WTC11 (cell line): ENCODE results near the gene MYH9. TPM values are rescaled to one million over a fixed set of nuclear protein-coding genes. Genes with fewer than 3 reads are reported as not detected.

ENCODE experiments used
- ATAC-seq: fragments of 200-7000 bp; cut with Tn5 transposase; 2 replicates; pipeline ENCODE4 v1.10.0; 2021; ENCODE audit warnings: mild to moderate bottlenecking, moderate library complexity
- CTCF ChIA-PET: fragments of 300-600 bp; sonication (Branson Sonifier 250); formaldehyde crosslinking; loops from one replicate; lab custom pipeline; 2021; ENCODE audit warnings: antibody characterized with exemption; lab: Charles Lee
- POLR2A ChIA-PET: fragments of 350-600 bp; sonication (Branson Sonifier 250); formaldehyde crosslinking; loops from one replicate; lab custom pipeline; 2021; ENCODE audit warnings: antibody characterized with exemption; lab: Charles Lee
- DNase-seq: peaks from one replicate; pipeline ENCODE4 v3.0.0; 2021; ENCODE audit warnings: low spot score
- H3K27ac Mint-ChIP-seq: 2 replicates; pipeline ENCODE4 v1.8.0; 2021; ENCODE audit warnings: mixed read lengths
- H3K27me3 Mint-ChIP-seq: 2 replicates; pipeline ENCODE4 v1.8.0; 2021; ENCODE audit warnings: low read depth, mild to moderate bottlenecking, moderate library complexity, mixed read lengths
- H3K36me3 Mint-ChIP-seq: 2 replicates; pipeline ENCODE4 v1.8.0; 2021; ENCODE audit warnings: mixed read lengths
- H3K4me1 Mint-ChIP-seq: 2 replicates; pipeline ENCODE4 v1.8.0; 2022; ENCODE audit warnings: mixed read lengths
- H3K4me3 Mint-ChIP-seq: 2 replicates; pipeline ENCODE4 v1.8.0; 2021; ENCODE audit warnings: mild to moderate bottlenecking, moderate library complexity, mixed read lengths
- H3K9me3 Mint-ChIP-seq: 2 replicates; pipeline ENCODE4 v1.8.0; 2021; ENCODE audit warnings: mixed read lengths
- ETV6 ChIP-seq: sonication (generic); formaldehyde crosslinking; IDR thresholded peaks from 2 replicates; pipeline ENCODE4 v1.8.1; 2022; ENCODE audit warnings: mild to moderate bottlenecking, missing genetic modification reagents
- HMGA2 ChIP-seq: fragments of 250-450 bp; sonication (Bioruptor Pico); IDR thresholded peaks from 2 replicates; pipeline ENCODE4 v1.4.0; 2021; ENCODE audit warnings: mild to moderate bottlenecking, moderate library complexity
- NFATC4 ChIP-seq: fragments of 250-450 bp; sonication (Bioruptor Pico); IDR thresholded peaks from 2 replicates; pipeline ENCODE4 v1.9.0; 2021; ENCODE audit warnings: mild to moderate bottlenecking
- NR1H2 ChIP-seq: sonication (generic); formaldehyde crosslinking; IDR thresholded peaks from 2 replicates; pipeline ENCODE4 v1.9.0; 2021; ENCODE audit warnings: mild to moderate bottlenecking, moderate library complexity, missing genetic modification reagents
- NR3C1 ChIP-seq: sonication (generic); formaldehyde crosslinking; conservative IDR thresholded peaks from 2 replicates; pipeline ENCODE4 v1.8.1; 2023; ENCODE audit warnings: low read depth, mild to moderate bottlenecking, missing genetic modification reagents
- PRRX2 ChIP-seq: fragments of 250-450 bp; sonication (Bioruptor Pico); IDR thresholded peaks from 2 replicates; pipeline ENCODE4 v1.8.0; 2021; ENCODE audit warnings: mild to moderate bottlenecking
- RELA ChIP-seq: sonication (generic); formaldehyde crosslinking; IDR thresholded peaks from 2 replicates; pipeline ENCODE4 v1.8.1; 2022; ENCODE audit warnings: missing genetic modification reagents, mild to moderate bottlenecking, borderline replicate concordance
- SMAD3 ChIP-seq: sonication (generic); formaldehyde crosslinking; IDR thresholded peaks from 2 replicates; pipeline ENCODE4 v1.8.0; 2022; ENCODE audit warnings: missing genetic modification reagents, mild to moderate bottlenecking, borderline replicate concordance
- TEAD1 ChIP-seq: sonication (generic); formaldehyde crosslinking; IDR thresholded peaks from 2 replicates; pipeline ENCODE4 v1.8.0; 2022; ENCODE audit warnings: mild to moderate bottlenecking, missing genetic modification reagents
- TP53 ChIP-seq: sonication (generic); formaldehyde crosslinking; IDR thresholded peaks from 2 replicates; pipeline ENCODE4 v1.8.1; 2023; ENCODE audit warnings: mild to moderate bottlenecking, missing genetic modification reagents
- ZBTB21 ChIP-seq: sonication (generic); formaldehyde crosslinking; IDR thresholded peaks from 2 replicates; pipeline ENCODE4 v1.8.1; 2023; ENCODE audit warnings: mild to moderate bottlenecking, missing genetic modification reagents, borderline replicate concordance
- ZNF138 ChIP-seq: sonication (generic); formaldehyde crosslinking; conservative IDR thresholded peaks from 2 replicates; pipeline ENCODE4 v1.8.1; 2022; ENCODE audit warnings: mild to moderate bottlenecking, moderate library complexity, missing genetic modification reagents
- ZNF396 ChIP-seq: fragments of 250-450 bp; sonication (Bioruptor Pico); IDR thresholded peaks from 2 replicates; pipeline ENCODE4 v1.8.0; 2021; ENCODE audit warnings: mild to moderate bottlenecking, moderate library complexity, borderline replicate concordance
- ZNF423 ChIP-seq: fragments of 250-450 bp; sonication (Bioruptor Pico); IDR thresholded peaks from 2 replicates; pipeline ENCODE4 v2.1.2; 2022; ENCODE audit warnings: mild to moderate bottlenecking, moderate library complexity
- total RNA-seq: library from RNA; stranded (reverse); gene quantifications from 3 replicates; pipeline ENCODE4 v1.2.3, GENCODE V29; 2021
- TF ChIP-seq, protein P1 (sequence below): sonication (generic); formaldehyde crosslinking; conservative IDR thresholded peaks from 2 replicates; pipeline ENCODE4 v1.8.1; 2023; ENCODE audit warnings: mild to moderate bottlenecking, low read depth, missing genetic modification reagents, moderate library complexity
- TF ChIP-seq, protein P2 (sequence below): sonication (generic); formaldehyde crosslinking; IDR thresholded peaks from 2 replicates; pipeline ENCODE4 v1.8.0; 2023; ENCODE audit warnings: missing genetic modification reagents
- TF ChIP-seq, protein P3 (sequence below): sonication (generic); formaldehyde crosslinking; IDR thresholded peaks from 2 replicates; pipeline ENCODE4 v1.8.1; 2023; ENCODE audit warnings: mild to moderate bottlenecking, moderate library complexity, missing genetic modification reagents
- TF ChIP-seq, protein P4 (sequence below): sonication (generic); formaldehyde crosslinking; IDR thresholded peaks from 2 replicates; pipeline ENCODE4 v1.8.1; 2022; ENCODE audit warnings: low read depth, mild to moderate bottlenecking, moderate library complexity, missing genetic modification reagents, borderline replicate concordance
- TF ChIP-seq, protein P5 (sequence below): fragments of 250-450 bp; sonication (Bioruptor Pico); conservative IDR thresholded peaks from 2 replicates; pipeline ENCODE4 v1.9.0; 2021; ENCODE audit warnings: mild to moderate bottlenecking
- TF ChIP-seq, protein P6 (sequence below): sonication (generic); formaldehyde crosslinking; IDR thresholded peaks from 2 replicates; pipeline ENCODE4 v1.8.1; 2023; ENCODE audit warnings: mild to moderate bottlenecking, missing genetic modification reagents

MYH9 gene
- total RNA-seq, 1 experiment from 2014 or later: 277 TPM

DNA sequence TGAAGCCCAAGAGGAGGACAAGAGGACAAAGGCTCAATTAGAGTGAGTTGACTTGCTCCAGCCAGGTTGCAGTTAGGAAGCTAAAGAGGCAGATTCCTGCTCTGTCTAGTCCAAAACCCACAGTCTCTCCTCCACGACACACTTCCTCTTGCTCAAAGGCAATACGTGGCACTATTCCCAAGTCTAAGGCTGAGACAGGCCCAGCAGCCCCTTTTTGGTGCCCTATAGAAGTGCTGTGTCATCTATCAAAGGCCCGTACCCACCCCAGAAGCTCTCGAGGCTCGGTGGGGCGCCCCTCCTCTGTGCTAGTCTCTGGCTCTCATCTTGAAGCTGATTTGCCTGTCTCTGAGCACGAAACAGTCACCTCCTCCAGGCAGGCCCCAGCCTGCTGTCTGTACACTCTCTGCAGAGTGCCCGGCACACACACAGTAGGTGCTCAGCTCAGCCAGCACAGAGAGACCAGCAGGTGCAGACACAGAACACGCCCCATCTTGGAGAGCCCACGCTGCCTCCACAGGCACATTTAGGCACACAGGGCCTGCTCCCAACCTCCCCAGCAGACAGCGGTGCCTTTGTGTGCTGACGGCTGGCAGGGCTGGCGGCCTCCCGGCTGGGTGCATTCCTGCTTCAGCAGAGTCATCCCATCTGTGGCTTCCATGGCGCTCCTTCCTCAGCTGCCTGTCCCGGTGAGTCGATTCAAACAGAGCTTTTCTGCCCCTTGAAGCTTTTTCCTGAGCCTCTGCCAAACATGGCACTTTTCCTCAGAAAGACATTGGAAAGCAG is 52.8 kb downstream of the MYH9 start (continued):
- TF ChIP-seq, protein P1, sequence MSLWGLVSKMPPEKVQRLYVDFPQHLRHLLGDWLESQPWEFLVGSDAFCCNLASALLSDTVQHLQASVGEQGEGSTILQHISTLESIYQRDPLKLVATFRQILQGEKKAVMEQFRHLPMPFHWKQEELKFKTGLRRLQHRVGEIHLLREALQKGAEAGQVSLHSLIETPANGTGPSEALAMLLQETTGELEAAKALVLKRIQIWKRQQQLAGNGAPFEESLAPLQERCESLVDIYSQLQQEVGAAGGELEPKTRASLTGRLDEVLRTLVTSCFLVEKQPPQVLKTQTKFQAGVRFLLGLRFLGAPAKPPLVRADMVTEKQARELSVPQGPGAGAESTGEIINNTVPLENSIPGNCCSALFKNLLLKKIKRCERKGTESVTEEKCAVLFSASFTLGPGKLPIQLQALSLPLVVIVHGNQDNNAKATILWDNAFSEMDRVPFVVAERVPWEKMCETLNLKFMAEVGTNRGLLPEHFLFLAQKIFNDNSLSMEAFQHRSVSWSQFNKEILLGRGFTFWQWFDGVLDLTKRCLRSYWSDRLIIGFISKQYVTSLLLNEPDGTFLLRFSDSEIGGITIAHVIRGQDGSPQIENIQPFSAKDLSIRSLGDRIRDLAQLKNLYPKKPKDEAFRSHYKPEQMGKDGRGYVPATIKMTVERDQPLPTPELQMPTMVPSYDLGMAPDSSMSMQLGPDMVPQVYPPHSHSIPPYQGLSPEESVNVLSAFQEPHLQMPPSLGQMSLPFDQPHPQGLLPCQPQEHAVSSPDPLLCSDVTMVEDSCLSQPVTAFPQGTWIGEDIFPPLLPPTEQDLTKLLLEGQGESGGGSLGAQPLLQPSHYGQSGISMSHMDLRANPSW (CRISPR knock-in tag): no peak
- TF ChIP-seq, protein P2, sequence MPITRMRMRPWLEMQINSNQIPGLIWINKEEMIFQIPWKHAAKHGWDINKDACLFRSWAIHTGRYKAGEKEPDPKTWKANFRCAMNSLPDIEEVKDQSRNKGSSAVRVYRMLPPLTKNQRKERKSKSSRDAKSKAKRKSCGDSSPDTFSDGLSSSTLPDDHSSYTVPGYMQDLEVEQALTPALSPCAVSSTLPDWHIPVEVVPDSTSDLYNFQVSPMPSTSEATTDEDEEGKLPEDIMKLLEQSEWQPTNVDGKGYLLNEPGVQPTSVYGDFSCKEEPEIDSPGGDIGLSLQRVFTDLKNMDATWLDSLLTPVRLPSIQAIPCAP (CRISPR knock-in tag): no peak
- TF ChIP-seq NR1H2 (CRISPR knock-in tag) (no peak), TEAD1 (no peak)

DNA sequence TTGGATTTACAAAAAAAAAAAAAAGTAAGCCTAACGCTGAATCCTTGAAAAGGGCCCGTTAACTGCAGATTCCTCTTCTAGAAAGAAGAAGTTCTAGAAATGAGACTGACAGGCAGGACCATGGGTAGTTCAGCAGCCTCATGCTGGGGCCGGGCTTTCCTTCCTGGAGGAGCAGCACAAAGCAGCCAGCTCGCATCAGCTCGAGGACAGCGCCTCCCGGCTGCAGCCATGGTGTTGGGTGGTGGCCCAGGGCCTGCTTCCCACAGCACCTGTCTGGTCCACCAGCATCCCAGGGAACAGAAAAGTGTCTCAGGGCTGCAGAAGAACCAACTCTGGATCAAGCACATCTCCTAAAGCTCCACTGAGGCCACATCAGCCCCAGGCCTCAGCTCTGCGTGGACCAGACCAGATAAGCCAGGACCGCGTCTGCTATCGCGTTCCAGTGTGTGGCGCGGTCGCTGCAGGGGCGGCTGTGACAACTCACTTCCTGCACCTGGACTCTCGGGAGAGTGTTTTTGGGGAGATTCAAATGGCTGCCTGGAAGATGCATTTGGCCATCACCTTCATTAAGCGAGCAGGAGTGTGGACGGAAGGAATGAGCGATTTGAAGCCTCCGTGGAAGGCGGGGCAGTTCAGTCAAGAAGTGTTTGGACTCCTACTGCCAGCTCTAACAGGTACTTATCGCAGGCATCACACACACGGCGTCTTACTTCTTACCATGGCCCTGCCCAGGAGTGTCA is 53.5 kb downstream of the MYH9 start:
- ATAC-seq: no peak
- peaks cover 74% of the 10 kb centered on the region for H3K4me1 Mint-ChIP-seq
- CTCF ChIA-PET: interaction anchor here (0.5 to 3.6 kb wide), 15 partner anchors 9 to 152 kb away, joined by 3 to 16 read pairs (median 6); partner anchors contain the start of gene MYH9
- no peak overlapping the region for H3K4me3 Mint-ChIP-seq
- H3K36me3 Mint-ChIP-seq: peaks cover 37% of the 10 kb centered on the region
- DNase-seq: peak; percentile 64
- H3K9me3 Mint-ChIP-seq: no peaks in the 10 kb centered on the region
- H3K27ac Mint-ChIP-seq: peak overlapping the region; percentile 99
- no peaks in the 10 kb centered on the region for H3K27me3 Mint-ChIP-seq
- POLR2A ChIA-PET: interaction anchor here (1.0 to 3.2 kb wide), 4 partner anchors 26 to 76 kb away, joined by 3 to 18 read pairs (median 8); partner anchors contain the start of gene MYH9
- TF ChIP-seq NFATC4 (no peak), ZNF423 (CRISPR knock-in tag) (no peak), SMAD3 (CRISPR knock-in tag) (no peak), TP53 (CRISPR knock-in tag) (no peak), ZNF138 (CRISPR knock-in tag) (no peak), ZBTB21 (CRISPR knock-in tag) (no peak), PRRX2 (CRISPR knock-in tag) (no peak), RELA (no peak), ZNF396 (CRISPR knock-in tag) (no peak), NR3C1 (CRISPR knock-in tag) (no peak), NR1H2 (CRISPR knock-in tag) (no peak), HMGA2 (CRISPR knock-in tag) (no peak), ETV6 (CRISPR knock-in tag) (no peak)
- TF ChIP-seq, protein P3, sequence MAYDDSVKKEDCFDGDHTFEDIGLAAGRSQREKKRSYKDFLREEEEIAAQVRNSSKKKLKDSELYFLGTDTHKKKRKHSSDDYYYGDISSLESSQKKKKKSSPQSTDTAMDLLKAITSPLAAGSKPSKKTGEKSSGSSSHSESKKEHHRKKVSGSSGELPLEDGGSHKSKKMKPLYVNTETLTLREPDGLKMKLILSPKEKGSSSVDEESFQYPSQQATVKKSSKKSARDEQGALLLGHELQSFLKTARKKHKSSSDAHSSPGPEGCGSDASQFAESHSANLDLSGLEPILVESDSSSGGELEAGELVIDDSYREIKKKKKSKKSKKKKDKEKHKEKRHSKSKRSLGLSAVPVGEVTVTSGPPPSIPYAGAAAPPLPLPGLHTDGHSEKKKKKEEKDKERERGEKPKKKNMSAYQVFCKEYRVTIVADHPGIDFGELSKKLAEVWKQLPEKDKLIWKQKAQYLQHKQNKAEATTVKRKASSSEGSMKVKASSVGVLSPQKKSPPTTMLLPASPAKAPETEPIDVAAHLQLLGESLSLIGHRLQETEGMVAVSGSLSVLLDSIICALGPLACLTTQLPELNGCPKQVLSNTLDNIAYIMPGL (CRISPR knock-in tag): no peak
- TF ChIP-seq, protein P4, sequence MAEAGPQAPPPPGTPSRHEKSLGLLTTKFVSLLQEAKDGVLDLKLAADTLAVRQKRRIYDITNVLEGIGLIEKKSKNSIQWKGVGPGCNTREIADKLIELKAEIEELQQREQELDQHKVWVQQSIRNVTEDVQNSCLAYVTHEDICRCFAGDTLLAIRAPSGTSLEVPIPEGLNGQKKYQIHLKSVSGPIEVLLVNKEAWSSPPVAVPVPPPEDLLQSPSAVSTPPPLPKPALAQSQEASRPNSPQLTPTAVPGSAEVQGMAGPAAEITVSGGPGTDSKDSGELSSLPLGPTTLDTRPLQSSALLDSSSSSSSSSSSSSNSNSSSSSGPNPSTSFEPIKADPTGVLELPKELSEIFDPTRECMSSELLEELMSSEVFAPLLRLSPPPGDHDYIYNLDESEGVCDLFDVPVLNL: no peak
- TF ChIP-seq, protein P5, sequence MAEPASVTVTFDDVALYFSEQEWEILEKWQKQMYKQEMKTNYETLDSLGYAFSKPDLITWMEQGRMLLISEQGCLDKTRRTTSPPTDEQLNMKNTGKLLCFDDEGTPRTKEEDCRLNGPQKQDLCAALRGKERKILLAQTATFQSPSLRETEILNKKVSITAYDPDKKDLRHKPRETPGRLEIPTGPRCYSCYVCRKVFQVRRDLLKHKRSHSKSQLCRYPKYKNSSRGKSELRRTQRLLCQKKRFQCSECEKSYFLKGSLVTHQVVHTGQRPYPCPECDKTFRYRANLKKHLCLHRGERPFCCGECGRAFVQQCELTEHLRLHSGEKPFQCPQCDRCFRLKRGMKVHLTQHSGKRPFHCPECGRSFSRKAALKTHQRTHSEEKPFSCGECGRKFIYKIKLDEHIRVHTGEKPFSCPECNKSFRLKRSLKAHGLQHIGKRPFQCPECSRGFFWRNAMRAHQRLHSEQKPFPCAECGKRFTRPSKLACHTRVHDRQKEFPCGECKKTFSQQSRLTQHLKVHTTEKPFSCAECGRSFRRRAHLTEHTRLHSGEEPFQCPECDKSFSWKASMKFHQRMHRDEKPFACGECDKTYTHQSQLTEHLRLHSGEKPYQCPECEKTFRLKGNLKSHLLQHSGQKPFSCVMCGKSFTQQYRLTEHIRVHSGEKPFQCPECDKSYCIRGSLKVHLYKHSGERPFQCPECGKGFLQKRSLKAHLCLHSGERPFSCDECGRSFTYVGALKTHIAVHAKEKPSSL (CRISPR knock-in tag): no peak
- TF ChIP-seq, protein P6, sequence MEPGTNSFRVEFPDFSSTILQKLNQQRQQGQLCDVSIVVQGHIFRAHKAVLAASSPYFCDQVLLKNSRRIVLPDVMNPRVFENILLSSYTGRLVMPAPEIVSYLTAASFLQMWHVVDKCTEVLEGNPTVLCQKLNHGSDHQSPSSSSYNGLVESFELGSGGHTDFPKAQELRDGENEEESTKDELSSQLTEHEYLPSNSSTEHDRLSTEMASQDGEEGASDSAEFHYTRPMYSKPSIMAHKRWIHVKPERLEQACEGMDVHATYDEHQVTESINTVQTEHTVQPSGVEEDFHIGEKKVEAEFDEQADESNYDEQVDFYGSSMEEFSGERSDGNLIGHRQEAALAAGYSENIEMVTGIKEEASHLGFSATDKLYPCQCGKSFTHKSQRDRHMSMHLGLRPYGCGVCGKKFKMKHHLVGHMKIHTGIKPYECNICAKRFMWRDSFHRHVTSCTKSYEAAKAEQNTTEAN (CRISPR knock-in tag): no peak
- TF ChIP-seq, all 79 proteins: peak for 0
